Astrocyte of the spinal cord (primary cell): Measurements from ENCODE around the gene F2.

Source experiments
- DNase-seq: peaks from one replicate; pipeline ENCODE4 v3.0.0; 2011; ENCODE audit warnings: low read depth, low spot score
- H3K4me3 ChIP-seq: 2 replicates; pipeline ENCODE4 v1.5.1; 2011; ENCODE audit warnings: low read depth, mild to moderate bottlenecking, low read length, moderate library complexity
- CTCF ChIP-seq: IDR thresholded peaks from 2 replicates; pipeline ENCODE4 v1.5.1; 2012; ENCODE audit warnings: low read depth, mild to moderate bottlenecking, low read length, inconsistent platforms
- in situ Hi-C: cut with HindIII; loops from 2 replicates; pipeline ENCODE4 v1.10.0; 2017; ENCODE audit warnings: low sequenced_read_pairs

Gene F2

GRCh38 chr11:46776878-46777277 lies 57.9 kb downstream of the F2 start:
- in situ Hi-C loops = no loop called here
- no peak overlapping the region for H3K4me3 ChIP-seq
- TF ChIP-seq CTCF = no peak
- no peak for DNase-seq

- H3K4me3 ChIP-seq = no peak overlapping the region
- DNase-seq = no peak
- in situ Hi-C loops = no loop called here
- no peak for TF ChIP-seq CTCF
Measured at GRCh38 chr11:46778416-46778815, 59.4 kb downstream of the F2 start.
